UCSD-AML1 (cell line): Measurements from ENCODE around the gene CALML5.
"Not testable (repeated sequence)": the region's sequence is repeated elsewhere in the genome, so short reads cannot be mapped to it uniquely, and the experiment has no call there.

ENCODE experiments used
- DNase-seq: peaks from one replicate; lab custom pipeline; 2025; ENCODE audit not compliant: unreplicated experiment; lab: John Stamatoyannopoulos, UW

Gene CALML5

DNA sequence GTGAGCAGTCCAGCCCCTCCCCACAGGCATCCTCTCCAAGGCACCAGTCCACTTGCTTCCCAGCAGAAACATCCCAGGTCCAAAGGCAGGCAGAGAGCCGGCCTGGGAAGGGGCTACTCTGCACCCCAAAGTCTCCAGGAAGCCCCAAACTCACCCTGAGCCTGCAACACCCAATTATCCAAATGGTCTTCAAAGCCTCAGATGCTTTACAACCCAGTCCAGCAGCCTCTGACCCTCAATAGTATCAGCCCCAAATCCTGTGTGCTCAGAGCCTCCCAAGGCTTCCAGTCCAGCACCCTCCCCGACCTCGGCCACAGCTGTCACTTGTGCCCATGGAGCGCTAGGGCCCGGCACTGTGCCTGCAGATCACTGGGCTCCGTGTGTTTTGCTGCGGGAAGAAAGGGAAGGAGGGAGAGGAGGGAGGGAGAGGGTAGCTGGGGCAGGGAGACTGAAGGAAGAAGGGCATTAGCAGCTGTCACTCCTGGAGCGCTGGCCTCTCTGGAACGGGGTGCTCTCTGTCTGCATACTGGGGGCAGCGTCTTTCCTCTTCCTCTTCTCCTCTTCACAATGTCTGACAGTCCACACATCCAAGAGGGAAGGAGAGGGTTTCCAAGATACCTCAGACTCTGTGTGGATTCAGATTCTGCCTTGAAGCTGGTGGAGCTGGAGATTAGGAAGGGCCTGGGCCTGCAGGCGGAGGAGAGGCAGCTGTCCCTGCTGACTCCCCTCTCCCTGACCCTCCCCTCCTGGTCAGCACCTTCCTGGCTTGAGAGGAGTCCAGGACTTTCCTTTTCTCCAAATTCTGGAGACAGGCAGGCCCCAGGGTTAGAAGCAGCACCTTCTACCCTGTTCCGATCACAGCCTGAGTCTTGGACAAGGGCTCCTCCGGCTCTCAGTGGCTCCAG, 13.2 kb downstream of the CALML5 start:
- DNase-seq = no peak

DNA sequence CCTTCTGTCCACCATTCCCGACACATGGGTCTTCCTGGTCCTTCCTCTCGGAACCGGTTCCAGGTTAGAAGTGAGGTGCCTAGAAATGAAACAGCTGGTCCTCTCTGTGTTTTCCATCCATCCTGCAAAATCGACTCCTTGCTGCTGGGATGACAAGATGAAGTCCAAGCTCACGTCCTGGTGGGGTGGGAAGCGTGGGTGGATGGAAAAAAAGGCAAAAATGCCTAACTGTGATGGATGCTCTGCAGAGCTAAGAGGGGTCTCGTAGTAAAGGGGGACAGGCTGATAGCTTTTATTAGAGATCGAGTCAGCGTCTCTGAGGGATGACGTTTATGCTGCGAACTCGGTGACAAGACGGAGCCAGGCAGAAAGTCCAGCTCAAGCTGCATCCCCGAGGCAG, 14.1 kb downstream of the CALML5 start:
- no peak for DNase-seq

DNA sequence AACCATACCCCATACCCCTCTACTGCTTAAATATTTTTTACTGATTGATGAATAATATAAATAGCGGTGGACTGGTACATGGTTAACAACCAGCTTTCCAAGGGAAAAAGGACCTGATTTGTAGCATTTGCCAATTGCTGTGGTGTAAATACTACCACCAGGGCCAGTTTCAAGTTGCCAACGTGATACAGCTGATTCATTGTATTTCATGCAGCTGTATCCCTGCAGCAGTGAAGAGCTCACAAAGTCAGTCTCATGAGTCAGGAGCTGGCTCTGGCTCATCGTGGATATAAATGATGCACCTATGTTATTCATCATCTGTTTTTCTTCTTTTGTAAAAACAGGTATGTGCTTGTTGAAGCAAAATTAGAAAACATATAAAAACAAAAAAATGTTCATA, 15.2 kb downstream of the CALML5 start:
- no peak for DNase-seq

DNA sequence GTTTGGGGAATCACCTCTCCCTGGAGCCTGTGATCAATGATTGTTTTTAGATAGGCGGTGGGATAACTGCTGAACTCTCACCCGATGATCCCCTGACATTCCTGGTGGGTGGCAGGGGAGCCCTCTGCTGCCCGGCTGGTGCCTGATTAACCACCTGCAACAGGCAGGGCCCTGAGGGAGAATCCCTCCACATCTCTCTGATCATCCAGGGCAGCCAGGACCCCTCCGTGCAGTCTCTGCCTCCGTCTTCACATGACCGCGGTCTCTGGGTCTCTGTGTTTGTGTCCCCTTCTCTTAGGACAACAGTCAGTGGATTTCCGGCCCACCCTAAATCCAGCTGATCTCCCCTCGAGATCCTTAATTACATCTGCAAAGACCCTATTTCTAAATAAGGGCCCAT, 17.4 kb downstream of the CALML5 start:
- DNase-seq = no peak

GRCh38 chr10:5481121-5481520, 18.2 kb downstream of the CALML5 start:
- DNase-seq = no peak

DNA sequence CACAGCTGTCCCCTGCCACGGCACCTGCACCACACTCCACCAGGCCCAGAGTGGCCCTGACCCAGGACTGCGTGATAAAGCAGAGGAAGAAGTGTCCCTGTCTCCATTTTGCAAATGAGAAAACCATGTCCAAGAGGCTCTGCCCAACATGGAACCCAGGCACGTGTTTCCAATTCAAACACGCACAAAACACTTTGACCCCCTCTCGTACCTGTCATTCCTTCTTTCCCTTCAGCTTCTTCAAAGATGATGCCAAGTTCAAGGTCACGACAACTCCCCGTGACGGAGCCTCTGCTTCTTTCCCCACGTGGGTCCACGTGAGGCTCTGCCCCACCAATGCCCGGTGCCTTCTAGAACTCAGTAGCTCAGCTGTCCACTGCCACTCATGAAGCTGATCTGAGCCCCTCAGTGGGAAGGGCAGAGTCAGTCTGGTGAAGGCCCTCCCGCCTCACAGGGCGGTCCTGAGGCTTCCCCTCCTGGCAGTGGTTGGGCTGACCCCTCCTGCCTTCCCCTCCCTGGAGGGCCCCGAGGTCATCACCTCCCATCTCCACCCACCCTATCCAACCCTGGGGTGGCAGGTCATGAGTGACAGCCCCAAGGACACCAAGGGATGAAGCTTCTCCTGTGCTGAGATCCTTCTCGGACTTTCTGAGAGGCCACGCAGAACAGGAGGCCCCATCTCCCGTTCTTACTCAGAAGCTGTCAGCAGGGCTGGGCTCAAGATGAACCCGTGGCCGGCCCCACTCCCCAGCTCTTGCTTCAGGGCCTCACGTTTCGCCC, 19.0 kb downstream of the CALML5 start:
- DNase-seq = no peak

DNA sequence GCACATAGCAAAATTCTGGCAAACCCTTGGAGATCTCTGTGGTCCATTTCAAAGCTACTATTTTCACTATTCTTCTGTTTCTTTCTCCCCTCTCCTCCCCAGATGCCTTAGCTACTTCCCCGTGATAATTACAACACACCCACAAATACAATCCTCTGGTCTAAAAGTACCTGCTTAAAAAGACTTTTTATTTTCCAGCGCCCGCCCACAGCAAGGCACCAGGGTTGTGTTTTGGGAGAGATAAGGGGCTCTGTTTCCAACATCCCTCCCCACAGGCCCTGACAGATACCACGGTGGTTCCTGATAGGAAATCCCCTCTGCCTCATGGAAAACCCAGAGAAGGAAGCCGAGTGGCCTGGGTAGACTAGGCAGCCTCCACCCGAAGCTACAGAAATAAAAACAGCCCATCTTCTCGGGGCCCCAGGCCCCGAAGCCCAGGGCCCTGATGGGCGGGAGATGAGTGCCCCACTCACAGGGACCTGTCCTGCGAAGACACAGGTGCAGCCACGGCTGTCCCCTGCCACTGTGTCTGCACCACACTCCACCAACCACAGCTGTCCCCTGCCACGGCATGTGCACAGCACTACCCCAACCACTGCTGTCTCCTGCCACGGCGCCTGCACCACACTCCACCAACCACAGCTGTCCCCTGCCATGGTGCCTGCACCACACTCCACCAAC, 19.7 kb downstream of the CALML5 start:
- DNase-seq = peak; percentile 77

DNA sequence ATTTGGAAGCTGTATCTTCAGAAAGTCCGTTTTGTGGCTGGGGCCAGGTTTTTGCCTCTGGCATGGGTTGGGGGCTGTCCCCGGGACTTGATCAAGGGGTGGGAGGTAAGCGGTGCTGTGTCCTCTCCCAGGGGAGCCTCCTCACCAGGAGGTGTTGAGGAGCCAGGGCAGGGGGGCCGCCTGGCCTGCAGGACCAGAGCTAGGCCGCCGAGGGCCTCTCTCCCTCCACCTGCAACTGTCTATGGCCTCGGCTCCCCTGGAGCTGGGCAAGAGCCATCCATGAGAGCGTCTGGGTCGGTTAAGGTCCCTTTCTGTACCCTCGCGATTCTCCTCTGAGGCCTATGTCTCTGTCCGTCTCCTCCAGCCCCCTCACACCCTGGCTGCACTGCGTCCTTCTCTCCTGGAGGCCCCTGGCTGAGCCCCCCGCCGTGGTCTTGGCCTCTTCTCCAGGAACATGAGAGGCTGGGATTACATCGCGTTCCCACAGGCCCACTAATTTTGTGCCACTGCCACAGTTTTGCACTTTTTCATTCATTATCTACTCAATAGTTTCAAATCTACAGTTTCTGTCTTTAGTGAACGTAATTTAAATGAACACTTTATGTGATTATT, 20.6 kb downstream of the CALML5 start:
- DNase-seq = no peak

DNA sequence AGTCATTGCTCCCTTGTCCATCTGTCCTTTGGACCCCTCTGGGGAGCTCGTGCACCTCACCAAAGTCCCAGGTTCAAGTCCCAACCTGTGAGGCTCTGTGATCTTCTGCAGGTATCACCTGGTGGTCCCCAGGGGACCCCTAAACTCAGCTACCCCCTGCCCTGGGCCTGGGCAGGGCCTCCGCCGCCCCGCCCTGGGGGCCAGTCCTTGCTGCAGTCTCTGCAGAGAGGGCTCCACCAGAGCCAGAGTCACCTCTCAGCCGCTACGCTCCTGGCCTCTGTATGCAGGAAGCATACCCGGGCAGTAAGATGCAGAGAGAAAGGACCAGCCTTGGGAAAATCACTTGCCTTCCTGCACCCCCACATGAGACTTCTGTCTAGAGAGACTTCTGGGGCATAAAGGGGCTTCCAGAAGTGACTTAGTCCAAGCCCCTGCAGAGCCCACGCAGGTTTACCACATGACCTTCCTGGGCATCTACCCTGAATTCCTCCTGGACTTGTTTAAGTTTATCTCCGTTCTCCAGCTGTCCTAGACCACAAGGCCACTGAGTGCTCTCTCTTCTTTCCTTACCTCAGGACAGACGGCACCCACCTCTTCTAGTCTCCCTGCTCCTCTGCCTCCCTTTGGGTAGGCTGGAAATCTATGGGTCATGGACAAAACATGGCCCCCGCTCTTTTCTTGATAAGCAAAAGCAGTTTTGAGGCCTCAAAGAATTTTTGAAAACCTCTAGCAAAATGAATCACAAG, 21.2 kb downstream of the CALML5 start:
- no peak for DNase-seq

DNA sequence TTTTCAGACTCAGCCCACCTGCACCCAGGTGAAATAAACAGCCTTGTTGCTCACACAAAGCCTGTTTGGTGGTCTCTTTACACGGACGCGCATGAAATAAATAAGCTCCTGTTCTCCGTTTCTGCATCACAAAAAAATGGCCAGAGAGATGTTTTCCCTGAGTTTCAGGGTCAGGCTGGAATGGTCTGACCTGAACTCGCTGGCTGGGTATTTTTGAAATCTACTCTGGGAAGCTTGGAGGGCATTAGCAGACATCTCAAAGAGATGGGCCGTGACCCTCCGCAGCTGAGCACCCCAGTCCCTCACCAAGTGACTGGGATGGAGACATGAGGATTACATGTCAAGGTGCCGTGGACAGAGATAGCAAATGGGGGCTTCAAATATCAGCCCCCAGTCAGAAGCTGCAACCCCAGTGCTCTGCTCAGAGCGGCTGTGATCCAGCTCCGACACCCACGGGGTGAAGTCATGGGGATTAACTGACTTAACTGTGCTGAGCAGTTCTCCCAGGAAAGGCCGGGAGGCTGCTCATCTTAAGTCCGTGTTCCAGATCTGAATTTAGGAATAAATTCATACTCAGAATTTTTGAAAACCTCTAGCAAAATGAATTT, 22.3 kb downstream of the CALML5 start:
- no peak for DNase-seq

- not testable (repeated sequence) for DNase-seq
These were observed 23.2 kb downstream of the CALML5 start for GRCh38 chr10:5475974-5476807.

DNA sequence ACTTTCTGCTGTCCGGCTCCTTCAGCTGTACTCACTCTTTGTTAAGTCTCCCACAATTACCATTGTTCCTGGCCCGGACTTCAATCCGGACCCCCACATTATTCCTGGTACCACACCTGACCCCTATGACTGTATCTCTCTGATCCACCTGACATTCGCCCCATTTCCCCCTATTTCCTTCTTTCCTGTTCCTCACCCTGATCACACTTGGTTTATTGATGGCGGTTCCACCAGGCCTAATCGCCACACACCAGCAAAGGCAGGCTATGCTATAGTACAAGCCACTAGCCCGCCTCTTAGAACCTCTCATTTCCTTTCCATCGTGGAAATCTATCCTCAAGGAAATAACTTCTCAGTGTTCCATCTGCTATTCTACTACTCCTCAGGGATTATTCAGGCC, 24.3 kb downstream of the CALML5 start:
- not testable (repeated sequence) for DNase-seq

DNA sequence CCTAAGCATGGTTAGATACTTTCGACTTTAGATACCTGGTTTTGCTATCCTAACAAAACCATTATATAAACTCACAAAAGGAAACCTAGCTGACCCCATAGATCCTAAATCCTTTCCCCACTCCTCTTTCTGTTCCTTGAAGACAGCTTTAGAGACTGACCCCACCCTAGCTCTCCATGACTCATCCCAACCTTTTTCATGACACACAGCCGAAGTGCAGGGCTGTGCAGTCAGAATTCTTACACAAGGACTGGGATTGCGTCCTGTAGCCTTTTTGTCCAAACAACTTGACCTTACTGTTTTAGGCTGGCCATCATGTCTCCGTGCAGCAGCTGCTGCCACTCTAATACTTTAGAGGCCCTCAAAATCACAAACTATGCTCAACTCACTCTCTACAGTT, 24.7 kb downstream of the CALML5 start:
- not testable (repeated sequence) for DNase-seq

- no peak for DNase-seq
These were observed 29.2 kb downstream of the CALML5 start for GRCh38 chr10:5470062-5470751.

DNA sequence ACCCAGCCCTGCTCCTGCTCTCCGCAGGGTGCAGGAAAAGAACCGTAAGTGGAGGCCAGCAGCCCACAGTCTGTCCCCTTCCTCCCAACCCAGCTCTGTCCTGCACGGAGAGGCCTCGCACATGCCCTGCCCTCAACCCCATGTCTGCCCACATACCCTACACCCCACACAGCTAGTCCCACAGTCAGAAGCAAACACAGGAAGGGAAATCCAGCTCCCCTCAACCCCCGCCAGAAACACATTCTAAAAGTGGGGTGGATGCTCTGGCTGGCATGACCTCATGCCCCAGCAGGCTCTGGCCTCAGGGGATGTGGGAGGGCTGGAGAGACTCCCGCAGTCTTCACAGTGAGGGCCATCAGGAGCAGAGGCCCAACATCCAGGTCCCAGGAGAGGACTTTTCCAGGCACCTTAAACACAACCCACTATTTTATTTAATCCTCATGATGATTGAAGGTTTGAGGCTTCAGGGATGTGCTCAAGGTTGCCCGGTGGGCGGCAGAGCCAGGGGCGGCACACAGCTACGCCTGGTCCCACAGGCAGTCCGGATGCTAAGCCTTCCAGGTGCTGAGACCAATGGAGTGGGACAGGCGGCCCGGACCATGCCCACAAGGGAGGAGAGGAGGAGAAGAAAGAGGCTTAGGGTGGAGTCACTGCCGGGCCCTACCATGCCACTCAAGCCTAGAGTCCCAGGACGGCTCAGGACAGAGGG, 29.9 kb downstream of the CALML5 start:
- DNase-seq = no peak

- DNase-seq = no peak
These were observed 30.9 kb downstream of the CALML5 start for GRCh38 chr10:5468262-5469106.

DNA sequence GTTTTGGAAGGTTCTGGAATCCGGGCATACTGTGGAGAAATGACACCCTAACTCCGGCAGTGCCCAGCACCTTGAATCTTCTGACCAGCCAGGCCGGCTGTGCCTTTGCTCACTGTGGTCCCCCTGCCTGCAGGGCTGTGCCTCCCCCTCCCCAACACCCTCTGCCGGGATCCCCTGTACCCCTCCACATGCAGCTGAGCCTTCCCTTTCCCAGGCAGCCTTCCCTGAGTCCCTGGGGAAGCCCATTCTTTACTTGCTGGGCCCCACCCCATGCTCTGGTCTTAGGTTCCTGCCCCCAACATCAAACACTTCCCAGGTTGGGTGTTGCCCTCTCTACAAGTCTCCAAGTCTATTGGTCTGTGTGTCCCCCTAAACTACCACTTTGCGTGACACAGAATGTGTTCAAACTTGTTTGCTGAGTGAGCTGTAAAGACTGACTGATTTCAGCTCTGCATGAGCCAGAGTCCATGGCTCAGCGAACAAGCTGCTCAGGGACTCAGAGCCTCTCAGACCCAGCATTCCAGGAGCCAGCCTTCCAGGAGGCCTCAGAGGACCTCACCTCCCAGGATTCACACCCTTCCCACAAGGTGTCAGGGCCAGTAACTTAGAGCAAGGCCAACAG, 31.6 kb downstream of the CALML5 start:
- DNase-seq = no peak
